HPDE6-E6E7 (cell line): ENCODE results near the gene ADAM19.

ENCODE experiments used
- DNase-seq: peaks from one replicate; pipeline ENCODE4 v3.0.0; 2011; ENCODE audit warnings: missing footprints; ENCODE audit errors: extremely low spot score

ADAM19 gene

DNA sequence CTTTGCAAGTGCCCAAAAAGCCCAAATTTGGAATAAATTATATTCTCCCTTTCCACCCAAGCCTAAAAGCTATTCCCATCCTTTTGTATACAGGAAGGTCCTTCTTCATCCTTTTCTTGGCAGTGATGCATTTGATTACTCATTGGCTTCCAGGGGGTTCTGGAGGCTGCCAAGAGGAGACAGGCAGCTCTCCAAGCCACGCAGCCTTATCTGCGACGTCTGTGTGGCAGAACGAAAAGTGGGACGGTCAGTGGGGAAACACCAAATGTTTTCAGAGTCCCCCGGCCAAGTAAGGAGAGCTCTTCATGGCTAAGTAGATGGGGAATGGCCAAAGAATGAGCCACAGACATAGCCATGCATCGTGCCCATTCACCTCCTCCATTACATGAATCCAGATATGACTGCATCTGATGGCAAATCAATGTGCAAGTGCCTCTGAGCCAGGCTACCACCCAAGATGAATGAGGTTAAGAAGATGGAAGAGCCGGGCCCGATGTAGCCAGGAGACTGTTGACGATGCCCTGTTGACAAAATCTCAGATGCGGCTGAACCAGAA is 12.1 kb downstream of the ADAM19 start:
- no peak for DNase-seq

DNA sequence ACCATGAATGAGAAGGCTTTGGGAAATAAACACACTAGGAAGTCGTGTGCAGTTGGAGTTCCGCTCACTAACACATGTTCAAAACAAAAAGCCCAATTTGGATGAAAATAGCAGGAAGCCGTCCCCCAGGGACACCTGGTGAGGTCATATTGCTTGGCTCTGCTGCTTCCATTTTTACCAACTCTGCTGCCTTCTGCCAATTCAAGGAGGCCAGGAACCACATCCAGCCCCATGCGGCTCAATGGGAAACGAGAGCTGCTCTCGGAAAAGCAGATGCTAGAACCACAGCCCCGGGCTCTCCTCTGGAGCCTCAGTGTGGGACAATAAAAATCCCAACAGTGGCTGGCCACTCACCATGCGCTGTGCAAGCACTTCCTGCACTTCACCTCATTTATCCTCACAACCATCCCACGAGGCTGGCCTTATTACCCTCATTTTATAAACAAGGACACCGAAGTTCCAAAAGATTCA is 13.4 kb downstream of the ADAM19 start:
- no peak for DNase-seq

DNA sequence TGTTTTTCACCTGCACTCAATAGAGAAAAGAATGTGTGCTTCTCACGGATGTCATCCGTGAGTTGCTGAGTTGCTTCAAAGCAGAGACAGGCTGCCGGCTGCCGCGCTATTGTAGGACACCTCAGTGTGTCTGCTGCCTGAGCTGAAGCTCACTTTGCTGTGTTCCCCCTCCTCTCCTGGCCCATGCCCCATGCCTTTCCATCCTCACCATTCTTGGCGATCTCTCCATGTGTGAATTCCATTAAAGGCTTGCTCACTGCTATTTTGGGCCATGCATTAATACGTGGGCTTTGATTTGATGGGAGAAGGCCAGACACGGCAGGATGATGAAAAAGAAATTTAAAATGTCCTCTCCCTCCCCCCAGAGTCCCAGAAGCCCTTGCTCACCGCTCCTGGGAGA is 14.5 kb downstream of the ADAM19 start:
- no peak for DNase-seq

DNA sequence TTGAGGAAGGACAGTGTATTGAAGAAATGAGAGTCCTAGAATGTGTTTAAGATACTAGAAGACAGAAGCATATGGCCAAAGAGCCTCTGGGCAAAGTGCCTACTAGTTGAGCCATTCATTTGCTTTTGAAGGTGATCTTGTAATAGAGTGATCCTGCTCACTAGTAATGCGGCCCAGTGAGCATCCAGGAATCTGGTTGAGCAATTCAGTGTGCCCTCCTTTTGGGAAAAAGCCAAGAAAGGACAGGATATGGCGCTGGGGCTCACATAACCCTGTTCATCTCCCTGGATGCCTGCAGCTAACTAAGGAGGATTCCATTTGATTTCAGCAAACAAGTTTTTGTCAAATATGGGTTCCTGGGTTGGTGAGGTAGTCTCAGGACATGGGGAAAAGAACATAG is 16.3 kb downstream of the ADAM19 start:
- DNase-seq = no peak

DNA sequence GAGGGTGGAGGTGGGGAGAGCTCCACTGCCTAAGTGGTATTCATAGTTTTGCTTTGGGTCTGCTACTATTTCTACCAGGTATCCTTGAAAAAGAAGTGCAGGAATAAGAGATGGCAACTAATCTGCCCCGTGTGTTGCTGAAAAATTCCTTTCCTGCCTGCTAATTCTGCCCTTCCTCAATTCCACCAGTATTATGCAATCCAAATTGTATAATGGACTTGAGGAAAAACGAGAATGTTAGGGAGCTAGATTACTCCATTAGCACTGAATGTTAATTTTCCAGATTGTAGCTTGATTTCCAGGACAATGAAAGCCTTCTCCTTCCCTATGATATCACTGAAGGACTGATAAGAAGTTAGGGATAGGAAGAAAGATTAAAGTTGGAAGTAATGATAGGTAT is 16.9 kb downstream of the ADAM19 start:
- no peak for DNase-seq

DNA sequence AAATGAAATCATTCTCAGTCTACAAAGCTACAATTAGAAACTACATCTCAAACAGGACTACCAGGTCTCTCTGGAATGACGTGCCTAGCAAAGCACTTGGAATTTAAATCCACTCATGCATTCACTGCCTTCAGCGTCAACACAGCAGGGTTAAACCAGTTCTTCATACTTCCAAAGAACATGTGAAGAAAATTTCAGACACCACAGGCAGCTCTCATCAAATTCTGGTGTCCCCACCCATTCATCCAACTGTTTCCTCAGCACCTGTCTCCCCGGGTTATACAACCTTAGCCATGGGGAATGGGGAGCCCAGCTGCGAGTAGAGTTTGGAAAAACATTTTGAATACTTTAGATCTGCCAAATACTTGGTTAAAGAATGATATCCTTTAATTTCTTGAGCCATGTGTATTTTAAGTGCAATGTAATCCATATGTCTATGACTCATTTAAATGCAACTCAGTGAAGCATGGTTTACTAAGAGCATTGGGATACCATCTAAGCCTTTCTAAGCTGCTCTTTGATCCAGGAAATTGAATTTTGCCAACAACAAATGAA is 17.5 kb downstream of the ADAM19 start:
- peak; percentile 57 for DNase-seq

DNA sequence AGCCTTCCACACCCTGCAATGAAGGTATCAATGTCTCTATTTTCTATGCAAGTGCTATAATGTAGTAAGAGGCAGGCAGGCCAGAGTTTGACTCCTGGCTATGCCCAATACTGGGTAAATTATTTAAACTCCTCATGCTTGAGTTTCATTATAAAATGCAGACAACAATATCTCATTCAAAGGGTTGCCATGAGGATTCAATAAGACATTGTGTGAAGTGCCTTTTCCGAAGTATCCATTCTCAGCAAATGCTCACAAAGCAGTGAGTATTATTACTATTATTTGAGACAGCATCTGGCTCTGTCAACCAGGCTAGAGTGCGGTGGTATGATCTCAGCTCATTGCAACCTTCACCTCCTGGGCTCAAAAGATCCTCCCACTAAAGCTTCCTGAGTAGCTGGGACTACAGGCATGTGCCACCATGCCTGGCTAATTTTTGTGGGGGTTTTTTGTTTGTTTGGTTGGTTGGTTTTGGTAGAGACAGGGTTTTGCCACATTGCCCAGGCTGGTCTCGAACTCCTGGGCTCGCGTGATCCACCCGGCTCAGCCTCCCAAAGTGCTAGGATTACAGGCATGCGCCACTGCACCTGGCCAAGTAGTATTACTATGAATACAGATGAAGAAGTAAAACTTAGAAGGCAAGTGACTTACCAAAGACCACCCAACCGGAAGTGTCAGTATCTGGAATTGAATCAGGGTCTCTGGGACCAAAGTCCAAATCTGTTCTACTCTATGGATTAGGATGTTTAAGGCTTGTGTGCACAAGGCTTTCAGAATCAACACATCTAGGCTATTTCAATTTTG is 18.8 kb downstream of the ADAM19 start:
- DNase-seq = no peak

DNA sequence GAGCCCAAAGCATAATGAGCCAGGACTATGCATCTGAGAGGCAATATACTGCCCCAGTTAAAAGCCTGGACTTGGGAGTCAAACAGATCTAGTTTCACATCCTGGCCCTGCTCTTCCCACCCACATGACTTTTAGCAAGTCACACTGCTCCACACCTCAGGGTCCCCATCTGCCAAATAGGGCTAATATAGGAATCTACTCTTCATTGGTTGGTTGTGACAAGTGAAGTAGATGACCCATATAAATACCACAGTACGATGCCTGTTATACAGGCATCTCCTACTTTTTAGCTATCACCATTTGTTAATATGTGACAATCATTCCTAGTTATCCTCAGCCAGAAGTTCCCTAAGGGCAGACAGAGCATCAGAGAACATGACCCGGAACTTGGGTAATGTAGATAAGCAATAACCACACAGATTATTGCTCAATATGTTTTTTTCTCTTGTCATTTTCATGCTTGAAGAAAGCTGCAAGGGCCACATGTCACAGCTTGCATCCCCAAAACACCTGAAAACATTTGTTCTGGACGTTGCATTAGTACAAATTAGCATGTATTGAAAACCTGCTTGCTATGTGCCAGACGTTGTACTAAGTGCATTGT is 20.4 kb downstream of the ADAM19 start:
- DNase-seq = no peak

DNA sequence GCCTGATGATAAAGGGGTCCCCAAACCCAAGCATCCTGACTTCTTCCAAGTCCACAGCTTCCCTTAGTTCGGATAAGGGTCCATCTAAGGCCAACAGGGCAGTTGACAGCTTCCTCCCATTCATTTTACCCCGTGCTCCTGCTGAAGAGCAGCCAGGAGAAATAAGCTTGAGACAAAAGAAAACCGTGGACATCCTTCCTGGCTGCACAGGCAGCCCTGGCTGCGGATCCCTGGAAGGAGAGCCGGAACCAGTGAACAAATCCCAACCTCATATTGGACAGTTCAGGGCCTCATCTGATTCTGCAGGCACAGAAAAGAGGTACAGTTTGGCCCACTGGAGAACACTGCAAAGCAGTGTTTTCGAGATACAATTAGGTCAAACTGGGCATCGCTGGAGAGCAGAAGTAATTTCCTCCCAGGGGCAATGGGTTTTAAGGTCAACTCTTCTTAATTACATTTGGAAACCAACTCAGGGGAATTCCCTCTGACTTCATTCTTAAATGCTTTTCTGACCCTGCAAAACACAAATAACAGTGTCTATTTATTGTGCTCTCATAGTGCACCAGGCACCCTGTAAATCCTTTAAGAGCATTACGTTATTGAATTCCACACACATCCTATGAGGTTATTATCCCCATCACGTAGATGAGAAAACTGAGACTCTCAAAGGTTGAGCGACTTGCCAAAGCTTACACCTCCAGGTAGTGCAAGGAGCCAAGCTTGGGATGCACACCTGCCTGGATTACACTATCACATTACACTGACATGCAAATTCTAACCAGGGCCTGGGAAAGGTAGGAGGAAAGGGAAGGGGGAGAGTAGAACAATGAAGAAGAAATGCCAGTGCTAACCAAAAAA is 21.2 kb downstream of the ADAM19 start:
- DNase-seq = no peak

DNA sequence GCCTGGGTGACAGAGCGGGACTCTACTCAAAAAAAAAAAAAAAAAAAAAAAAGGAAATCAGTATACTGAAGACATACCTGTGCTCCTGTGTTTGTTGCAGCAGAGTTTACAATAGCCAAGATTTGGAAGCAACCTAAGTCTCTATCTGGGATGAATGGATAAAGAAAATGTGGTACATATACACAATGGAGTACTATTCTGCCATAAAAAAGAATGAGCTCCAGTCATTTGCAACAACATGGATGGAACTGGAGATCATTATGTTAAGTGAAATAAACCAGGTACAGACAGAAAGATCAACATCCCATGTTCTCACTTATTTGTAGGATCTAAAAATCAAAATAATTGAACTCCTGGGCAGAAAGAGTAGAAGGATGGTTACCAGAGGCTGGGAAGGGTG is 22.9 kb downstream of the ADAM19 start:
- no peak for DNase-seq

DNA sequence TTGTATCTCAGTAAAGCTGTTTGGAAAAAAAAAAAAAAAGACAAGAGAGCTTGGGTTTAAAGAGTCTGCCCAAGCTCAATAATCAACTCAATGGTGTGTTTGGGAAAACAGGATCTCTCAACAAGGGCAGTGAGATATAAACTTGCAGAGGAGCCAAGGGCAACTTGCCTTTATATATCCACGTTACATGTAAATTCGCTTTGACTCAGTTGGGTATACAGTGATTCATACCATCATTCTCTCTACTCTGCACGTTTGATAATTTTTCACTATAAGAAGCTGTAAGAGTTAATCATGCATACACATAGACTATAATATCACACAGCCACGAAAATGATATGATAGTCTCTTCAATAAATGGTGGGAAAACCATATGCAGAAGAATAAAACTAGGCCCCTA is 24.9 kb downstream of the ADAM19 start:
- DNase-seq = no peak

DNA sequence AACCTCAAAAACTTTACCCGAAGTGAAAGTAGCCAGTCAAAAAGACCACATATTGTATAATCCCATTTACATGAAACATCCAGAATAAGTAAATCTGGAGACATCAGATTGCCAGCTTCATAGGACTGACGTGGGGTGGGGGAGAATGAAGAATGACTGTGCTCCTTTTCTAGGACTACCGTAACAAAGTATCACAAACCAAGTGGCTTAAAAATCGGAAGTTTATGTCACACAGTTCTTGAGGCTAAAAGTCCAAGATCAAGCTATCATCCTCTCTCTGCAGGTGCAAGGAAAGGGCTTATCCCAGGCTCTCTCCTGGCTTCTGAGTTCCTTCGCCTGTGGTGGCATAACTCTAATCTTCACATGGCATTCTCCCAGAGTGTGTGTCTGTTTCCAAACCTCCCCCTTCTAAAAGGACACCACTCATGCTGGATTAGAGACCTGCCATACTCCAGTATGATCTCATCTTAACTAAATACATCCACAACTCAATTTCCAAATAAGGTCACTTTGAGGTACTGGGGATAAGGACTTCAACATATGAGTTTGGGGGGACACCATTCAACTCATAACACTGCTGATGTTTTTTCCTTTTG is 25.5 kb downstream of the ADAM19 start:
- DNase-seq = no peak

DNA sequence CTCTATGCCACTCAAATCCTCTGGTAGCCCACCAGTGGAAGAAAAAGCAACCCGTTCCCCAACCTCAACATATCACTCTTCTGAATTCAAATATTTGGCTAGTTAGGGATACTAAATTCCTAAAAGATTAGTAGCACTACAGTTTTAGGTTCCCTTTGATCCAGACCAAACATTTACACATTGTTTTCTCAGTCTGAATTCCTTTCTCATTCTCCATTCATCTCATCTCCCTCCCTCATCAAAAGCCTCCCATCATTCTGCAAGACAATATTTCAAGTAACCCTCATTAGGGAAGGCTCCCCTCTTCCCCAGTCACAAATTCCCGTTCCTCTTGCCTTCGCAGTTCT is 26.3 kb downstream of the ADAM19 start:
- DNase-seq = no peak

DNA sequence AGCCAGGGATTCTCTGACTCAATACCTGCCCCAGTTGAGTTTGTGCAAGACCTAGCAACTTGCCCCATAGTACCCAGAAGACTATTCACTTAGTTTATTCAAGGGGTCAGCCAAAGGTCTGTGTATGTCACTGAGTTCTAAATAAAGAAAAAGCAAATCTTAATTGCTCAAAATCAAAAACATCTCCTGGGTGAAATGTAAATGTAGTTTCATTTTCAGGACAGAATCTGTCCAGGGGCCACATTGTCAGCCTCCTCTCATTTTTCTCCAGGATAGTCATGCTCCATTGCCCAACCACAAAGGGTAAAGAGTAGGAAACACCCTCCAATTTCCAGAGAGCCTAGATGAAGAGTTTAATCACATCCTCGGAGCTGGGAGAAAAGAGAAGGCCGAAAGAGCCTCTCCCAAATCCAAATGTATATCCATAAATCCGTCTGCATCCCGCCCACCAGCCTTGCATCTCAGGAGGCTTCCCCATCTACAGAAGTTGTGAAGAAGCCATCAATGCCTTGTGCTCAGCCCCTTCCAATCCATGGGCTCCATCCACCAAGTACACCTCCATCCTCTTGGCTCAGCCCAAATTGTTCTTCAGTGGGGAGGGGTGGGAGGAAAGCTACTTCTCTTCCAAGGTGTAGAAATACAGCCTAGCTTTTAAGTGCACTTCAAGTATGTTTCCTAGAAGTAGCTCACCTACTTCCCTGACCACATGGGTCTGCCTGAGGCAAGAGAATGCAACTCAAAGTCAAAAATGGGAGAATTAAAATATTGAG is 26.9 kb downstream of the ADAM19 start:
- no peak for DNase-seq

DNA sequence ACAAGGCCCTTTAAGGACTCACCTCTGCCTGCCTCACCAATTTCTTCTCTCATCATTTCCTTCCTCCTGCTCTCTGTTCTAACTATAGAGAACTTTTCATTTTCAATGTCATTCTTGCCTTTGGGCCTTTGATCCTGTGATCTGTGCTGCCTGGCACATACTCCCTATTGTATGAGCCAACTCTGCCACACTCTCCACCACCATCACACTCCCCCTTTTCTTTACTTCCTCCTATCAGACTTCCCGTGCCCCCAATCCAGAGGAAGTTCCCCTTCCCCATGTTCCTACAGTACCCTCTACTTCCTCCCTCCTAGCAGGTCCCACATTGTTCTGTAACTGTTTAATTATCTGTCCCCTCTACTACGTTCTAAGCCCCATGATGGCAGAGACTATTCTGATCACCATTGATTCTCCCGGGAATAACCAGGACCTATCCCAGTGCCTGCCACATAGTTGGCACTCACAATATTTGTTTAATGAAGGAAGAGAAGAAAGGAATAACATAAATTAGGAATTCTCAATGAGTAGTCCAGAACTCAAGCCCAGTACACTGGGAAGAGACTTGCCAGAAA is 27.5 kb downstream of the ADAM19 start:
- no peak for DNase-seq

DNA sequence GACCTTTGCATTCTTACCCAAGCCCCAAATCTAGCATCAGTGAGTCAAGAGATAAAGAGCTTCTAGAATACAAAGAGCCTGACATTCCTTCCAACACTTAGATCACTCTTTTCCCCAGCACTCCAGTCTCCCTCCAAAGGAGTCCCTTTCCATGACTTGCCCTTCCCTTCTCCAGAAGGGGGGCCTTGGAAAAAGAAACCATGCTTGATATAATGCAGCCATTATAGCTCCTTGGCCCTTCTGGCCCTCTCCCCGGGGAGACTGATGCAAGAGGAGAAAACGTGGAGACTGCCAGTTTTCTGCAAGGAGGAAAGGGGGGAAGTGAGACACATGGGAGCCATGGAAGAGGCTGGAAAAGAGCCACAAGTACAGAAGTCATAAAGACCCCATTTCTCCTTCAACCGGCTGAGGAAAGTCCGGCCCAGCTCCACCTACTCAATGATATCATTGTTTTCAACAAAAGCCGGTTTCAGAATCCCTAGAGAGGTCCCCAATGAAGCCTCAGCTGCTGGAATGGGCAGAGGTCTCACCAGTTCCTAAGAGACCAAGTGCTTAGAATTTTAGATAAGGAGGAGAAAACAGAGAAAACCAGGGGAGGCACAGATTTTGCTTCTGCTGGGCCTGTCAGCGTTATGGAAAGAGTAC is 29.0 kb downstream of the ADAM19 start:
- no peak for DNase-seq

DNA sequence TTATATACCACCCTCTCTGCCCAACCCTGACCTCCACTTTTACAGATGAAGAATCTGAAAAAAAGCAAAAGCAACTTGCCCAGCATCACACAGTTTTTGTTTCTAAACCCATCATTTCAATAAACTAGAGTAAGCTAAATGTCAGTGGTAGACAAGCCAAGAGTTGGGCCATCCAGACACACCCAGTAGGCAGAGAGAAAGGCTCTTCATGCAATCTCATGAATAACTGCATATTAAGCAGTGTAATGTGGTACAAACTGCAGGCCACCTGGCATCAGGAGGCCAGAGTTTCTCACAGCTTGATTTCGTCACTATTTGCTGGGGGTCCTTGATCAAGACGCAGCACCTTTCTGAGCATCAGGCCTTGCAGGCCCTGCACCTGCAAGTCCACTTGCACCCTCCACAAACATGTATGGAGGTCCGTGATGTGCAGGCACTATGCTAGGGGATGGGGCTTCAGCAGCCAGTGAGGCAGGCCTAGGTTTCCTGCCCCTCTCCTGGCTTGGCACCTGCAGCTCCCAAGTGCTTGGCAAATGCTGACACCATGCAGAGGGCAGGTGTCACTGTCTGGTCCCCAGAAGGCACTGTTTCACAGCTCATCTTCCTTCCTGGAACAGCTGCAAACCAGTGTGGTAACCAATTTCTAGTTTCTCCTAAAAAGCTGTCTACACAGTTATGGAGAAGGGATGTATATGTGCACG is 29.8 kb downstream of the ADAM19 start:
- no peak for DNase-seq

DNA sequence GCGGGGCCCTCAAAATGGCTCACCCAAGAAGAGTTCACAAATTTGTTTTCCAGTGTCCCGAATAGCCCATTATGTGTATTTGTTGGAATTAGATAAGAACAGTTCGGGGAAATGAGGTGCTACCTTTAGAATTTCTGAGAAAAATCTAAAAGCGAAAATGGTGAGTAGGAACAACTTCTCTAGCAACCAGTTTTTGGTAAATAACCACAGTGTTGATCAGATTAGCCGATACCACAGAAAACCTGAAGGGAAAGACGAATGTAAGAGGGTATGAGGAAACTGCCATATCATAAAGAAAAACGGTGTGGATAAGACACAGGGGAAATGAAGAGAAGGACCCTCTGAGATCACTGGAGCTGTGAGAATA is 31.0 kb downstream of the ADAM19 start:
- DNase-seq = no peak

DNA sequence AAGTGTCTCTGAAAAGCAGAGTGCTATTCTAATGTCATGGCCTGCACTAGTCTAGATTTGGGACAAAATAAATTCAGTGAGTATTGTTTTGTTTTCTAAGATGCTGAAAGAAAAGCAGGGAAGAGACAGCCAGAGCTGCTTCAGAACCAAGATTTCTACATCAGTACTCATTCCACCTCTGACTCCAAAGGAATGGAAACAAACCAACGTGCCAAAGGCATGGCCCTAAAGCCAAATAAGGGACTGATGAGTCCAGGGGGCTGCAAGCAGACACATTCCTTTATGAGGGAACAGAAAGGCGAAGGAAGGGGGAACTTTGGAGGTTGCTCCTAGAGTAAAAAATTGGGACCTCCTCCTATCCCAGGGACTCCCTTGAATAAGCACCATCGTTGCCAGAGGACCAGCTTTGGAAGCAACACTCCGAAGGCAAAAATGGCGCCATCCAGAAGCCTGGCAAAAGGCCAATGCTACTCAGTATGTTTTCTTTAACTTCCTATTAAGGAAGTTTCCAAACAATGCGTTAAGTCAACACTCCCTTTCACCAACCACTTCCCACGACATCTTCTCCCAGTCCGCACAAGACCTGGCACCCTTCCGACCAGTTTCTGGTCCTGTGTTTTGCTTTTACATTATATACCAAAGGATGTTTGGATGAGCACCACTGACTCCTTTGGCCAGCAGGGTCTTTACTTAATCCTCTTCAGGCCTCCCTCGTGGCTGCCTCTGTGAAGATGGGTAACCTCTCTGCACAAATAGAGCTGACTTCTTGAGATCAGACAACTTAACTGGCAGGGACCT is 31.6 kb downstream of the ADAM19 start:
- DNase-seq = no peak
